Fibroblast of upper back skin (primary cell): ENCODE measurements around the gene BCR.
"Not testable (repeated sequence)": the region's sequence is repeated elsewhere in the genome, so short reads cannot be mapped to it uniquely, and the experiment has no call there.

Experiments used
- DNase-seq: peaks from one replicate; pipeline ENCODE4 v3.0.0-alpha.2; 2013

The BCR gene

GRCh38 chr22:23323960-23324688 is 143.8 kb downstream of the BCR start:
- not testable (repeated sequence) for DNase-seq

GRCh38 chr22:23325183-23325582 is 144.9 kb downstream of the BCR start:
- no peak for DNase-seq

GRCh38 chr22:23333822-23334221 is 153.5 kb downstream of the BCR start:
- not testable (repeated sequence) for DNase-seq

GRCh38 chr22:23337672-23338071 is 157.4 kb downstream of the BCR start:
- not testable (repeated sequence) for DNase-seq

GRCh38 chr22:23341942-23342695 is 161.8 kb downstream of the BCR start:
- DNase-seq: not testable (repeated sequence)

GRCh38 chr22:23351321-23351720 is 171.0 kb downstream of the BCR start:
- no peak for DNase-seq

- DNase-seq: no peak
Observed at GRCh38 chr22:23353004-23353403, 172.7 kb downstream of the BCR start.

- DNase-seq: no peak
Observed at GRCh38 chr22:23353696-23354095, 173.4 kb downstream of the BCR start.

GRCh38 chr22:23356094-23356493 is 175.8 kb downstream of the BCR start:
- no peak for DNase-seq

- DNase-seq: no peak
Observed at GRCh38 chr22:23357053-23357452, 176.7 kb downstream of the BCR start.

- DNase-seq: no peak
Observed at GRCh38 chr22:23359583-23360123, 179.3 kb downstream of the BCR start.

- DNase-seq: no peak
Observed at GRCh38 chr22:23361676-23362075, 181.4 kb downstream of the BCR start.

GRCh38 chr22:23363683-23364082 is 183.4 kb downstream of the BCR start:
- DNase-seq: no peak

GRCh38 chr22:23364389-23364788 is 184.1 kb downstream of the BCR start:
- no peak for DNase-seq

GRCh38 chr22:23365524-23365923 is 185.2 kb downstream of the BCR start:
- no peak for DNase-seq

- DNase-seq: no peak
Observed at GRCh38 chr22:23365961-23366360, 185.7 kb downstream of the BCR start.

- DNase-seq: not testable (repeated sequence)
Observed at GRCh38 chr22:23367196-23367595, 186.9 kb downstream of the BCR start.
